ENCODE data around the gene SHC4.

GRCh38 chr15:48782911-48783310 lies 180.8 kb downstream of the SHC4 start:
- TF ChIP-seq CTCF (IDR thresholded peaks at IDR 0.05) (no peak), EZH2 (IDR thresholded peaks at IDR 0.05) (no peak)
